ENCODE measurements around the gene RAPH1.

Gene RAPH1

GRCh38 chr2:203489531-203489930 is 45.6 kb downstream of the RAPH1 start:
- FAIRE-seq (no peak), DNase-seq (ENCODE audit: insufficient read length, low spot score) (no peak)

- DNase-seq (ENCODE audit: insufficient read length, low spot score) (peak; percentile 9), FAIRE-seq (peak; percentile 79)
Observed at GRCh38 chr2:203484266-203485112, 50.6 kb downstream of the RAPH1 start.

DNA sequence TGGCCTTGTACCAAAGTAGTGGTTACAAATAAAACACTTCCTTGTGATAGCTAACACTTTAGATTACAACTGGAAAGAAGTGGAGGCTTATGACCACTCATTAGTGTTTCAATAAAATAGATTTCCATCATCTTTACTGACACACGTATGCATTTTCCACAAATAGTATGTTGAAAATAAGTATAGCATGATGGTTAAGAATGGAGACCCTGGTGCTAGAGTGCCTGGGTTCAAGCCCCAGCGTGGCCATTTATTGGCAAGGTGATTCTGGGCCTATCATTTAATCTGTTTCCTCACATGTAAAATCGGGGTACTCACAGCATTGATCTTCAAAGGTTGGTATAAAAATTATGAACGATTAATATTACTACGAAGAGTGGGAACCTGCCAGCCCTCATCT is 54.5 kb downstream of the RAPH1 start:
- FAIRE-seq, result no peak

DNA sequence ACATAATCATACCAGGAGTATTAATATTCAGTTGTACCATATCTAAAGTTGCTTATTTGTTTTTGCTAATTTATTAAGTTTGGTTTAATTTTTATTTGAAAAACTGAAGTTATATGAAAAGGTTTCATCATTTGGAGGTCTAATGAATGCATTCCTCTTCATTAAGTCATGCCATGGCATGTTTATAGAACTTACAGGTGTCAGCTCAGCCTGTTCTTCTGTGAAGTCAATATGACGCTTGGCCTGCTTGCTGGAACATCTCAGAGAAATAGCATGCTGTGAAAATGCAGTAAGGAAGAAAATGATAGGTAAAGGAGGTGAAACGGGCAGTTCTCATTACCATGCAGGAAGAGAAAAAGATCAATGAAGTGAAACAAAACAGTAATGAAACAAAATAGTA is 58.2 kb downstream of the RAPH1 start:
- DNase-seq (ENCODE audit: insufficient read length, low spot score) (no peak), FAIRE-seq (no peak)

More for the DNA sequence above, 54.5 kb downstream of the RAPH1 start:
- no peak for DNase-seq (ENCODE audit: insufficient read length, low spot score)

- DNase-seq (ENCODE audit: insufficient read length, low spot score), result no peak
- no peak for FAIRE-seq
Observed at GRCh38 chr2:203471323-203471722, 63.8 kb downstream of the RAPH1 start.

DNA sequence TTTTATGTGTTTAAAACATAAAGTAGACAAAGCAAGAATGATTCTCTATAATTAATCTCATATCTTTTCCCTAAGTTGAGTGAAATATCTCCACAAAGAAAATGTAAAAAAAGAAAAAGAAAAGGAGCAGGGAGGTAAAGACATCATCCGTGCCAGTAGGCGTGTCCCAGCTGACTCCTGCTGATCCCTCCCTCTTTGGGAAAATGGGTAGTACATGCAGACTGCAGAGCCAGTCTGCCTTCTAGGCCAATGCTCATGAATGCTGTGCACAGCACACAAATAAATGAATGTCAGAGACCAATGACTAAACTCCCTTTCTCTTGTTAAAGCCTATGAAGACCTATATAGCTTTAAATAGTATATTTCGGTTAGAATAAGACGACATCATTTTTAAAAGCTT is 64.7 kb downstream of the RAPH1 start:
- DNase-seq (ENCODE audit: insufficient read length, low spot score) (no peak), FAIRE-seq (no peak)

DNA sequence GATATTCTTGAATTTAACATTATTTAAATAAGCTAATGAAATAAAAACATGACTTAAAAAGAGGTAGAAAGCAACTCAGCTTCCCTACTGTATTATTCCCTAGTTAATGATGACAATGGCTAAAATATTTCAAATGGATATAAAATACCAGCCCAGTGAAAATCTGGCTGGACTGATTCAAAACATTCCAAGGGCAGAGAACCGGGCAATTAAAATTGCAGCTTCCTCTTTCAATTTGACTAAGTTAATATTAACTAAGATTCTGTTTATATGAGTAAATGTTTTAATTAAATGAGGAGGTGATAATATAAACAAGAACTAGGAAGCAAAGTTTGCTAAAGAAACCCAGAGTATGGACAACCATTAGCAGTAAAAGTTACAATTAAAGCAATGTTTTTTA is 65.6 kb downstream of the RAPH1 start:
- DNase-seq (ENCODE audit: insufficient read length, low spot score), result no peak
- no peak for FAIRE-seq

- no peak for FAIRE-seq
- DNase-seq (ENCODE audit: insufficient read length, low spot score), result no peak
Observed at GRCh38 chr2:203463266-203463678, 71.8 kb downstream of the RAPH1 start.

- DNase-seq (ENCODE audit: insufficient read length, low spot score) (no peak), FAIRE-seq (no peak)
Observed at GRCh38 chr2:203462308-203462707, 72.8 kb downstream of the RAPH1 start.

DNA sequence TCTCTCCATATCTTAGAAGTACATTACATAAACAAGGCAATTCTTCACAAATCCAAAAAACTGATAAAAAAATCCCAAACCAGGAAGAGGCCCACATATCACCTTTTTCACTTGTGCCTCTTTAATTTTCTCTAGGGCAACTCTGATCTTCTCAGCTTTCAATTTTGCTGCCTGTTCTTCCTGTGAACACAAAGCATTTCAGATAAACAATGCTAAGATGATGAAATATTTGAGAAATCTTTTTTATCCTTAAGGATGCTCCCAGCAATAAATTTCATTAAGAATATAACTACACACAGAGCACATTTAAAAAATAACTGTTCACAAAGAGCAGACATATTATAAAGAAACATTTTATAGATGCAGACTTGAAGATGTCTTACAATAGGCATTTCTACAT is 73.4 kb downstream of the RAPH1 start:
- no peak for DNase-seq (ENCODE audit: insufficient read length, low spot score)
- no peak for FAIRE-seq

DNA sequence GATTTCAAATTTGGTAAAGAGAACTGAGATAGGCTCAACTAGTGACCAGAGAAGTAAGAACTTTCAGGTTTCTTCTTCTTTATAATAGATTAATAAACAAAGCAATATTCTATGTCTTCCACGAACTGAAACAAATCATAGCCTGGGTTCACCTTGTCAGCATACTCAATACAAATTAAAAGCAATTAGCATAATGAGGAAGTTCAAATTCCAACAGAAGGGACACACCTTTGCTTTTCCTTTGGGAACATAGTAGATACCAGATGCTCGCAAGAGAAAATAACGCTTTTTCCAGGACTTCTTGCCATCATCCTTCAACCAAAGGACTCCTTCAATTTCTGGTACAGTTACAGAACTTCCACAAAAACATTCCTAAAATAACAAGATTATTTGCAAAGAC is 79.9 kb downstream of the RAPH1 start:
- no peak for FAIRE-seq
- DNase-seq (ENCODE audit: insufficient read length, low spot score), result no peak

DNA sequence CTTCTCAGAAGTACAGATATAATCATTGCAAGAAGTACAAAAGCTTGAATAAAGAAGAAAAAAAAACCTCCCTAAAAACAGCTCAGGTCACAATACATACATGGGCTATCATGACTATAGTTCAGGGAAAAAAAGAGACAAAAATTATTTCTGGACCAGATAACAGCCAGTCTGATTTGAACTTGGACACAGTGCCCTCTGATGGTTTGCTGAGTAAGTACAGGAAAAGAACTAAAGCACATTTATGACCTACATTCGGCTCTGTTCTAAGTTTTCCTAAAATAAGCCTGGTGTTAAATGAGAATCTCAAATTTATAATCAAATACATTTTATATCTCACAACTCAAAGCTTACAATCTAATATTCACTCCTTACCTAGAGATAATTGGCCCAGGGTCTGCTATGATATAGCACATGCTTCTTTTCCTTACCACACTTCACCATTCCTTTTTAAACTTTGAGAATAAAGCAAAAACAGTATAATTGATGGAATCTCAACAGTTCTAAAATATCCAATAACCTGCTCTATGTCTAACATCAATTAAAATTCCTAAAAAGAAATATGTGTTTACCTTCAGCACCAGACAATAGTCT is 81.1 kb downstream of the RAPH1 start:
- FAIRE-seq (peak; percentile 94), DNase-seq (ENCODE audit: insufficient read length, low spot score) (peak; percentile 28)

DNA sequence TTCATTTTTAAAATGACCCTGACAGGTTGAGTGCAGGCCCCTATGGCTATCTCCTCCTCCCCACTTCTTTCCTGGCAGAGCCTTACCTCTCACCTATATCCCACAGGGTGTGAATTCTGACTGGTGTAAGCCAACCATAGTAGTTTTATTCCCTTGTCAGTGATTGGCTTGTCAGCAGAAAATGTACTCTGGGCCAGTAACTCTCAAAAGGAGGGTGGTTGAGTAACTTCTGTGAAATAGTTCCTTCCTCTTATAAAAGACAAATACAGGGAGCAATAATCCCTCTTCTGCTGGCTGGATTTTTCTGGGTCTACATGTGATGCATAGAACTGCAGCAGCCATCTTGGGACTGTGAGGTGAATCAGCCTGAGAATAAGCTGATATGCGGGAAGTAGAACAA is 83.4 kb downstream of the RAPH1 start:
- FAIRE-seq (no peak), DNase-seq (ENCODE audit: insufficient read length, low spot score) (no peak)

- FAIRE-seq (no peak), DNase-seq (ENCODE audit: insufficient read length, low spot score) (no peak)
Observed at GRCh38 chr2:203451011-203451410, 84.1 kb downstream of the RAPH1 start.

- no peak for DNase-seq (ENCODE audit: insufficient read length, low spot score)
- FAIRE-seq, result no peak
Observed at GRCh38 chr2:203450561-203450960, 84.5 kb downstream of the RAPH1 start.

GRCh38 chr2:203446780-203447179 is 88.3 kb downstream of the RAPH1 start:
- no peak for DNase-seq (ENCODE audit: insufficient read length, low spot score)
- no peak for FAIRE-seq

DNA sequence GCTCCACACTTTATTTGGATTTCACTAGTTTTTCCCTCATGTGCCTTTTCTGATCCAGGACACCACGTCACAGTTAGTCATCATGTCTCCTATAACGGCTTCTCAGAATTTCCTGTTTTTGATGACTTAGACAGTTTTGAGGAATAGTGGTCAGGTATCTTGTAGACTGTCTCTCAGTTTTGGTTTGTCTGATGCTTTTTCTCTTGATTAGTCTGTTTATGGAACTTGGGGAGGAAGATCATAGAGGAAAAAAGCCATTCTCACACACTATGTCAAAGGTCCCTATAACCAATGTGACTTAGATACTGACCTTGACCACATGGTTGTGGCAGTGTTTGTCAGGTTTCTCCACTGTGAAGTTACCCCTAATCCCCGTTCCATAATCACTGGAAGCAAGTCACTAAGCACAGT is 89.0 kb downstream of the RAPH1 start:
- FAIRE-seq (no peak), DNase-seq (ENCODE audit: insufficient read length, low spot score) (no peak)

DNA sequence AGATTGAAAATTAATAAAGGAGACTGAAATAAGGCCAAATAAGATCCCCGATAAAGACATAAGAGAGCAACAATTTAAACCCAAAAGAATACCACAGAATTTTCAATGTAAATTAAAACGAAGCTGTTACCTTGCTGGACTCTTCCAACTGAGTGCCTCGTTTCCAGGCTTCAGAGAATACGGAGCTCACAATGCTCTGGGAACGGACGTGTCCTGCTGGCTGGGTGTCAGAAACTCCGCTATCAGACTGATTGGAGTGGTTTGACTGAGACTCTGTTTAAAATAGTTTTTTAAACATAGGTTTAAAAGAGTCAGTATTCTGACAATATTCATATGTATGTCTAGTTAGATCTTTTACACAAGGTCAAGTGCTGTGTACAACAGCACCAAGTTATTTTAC is 90.4 kb downstream of the RAPH1 start:
- no peak for DNase-seq (ENCODE audit: insufficient read length, low spot score)
- no peak for FAIRE-seq

DNA sequence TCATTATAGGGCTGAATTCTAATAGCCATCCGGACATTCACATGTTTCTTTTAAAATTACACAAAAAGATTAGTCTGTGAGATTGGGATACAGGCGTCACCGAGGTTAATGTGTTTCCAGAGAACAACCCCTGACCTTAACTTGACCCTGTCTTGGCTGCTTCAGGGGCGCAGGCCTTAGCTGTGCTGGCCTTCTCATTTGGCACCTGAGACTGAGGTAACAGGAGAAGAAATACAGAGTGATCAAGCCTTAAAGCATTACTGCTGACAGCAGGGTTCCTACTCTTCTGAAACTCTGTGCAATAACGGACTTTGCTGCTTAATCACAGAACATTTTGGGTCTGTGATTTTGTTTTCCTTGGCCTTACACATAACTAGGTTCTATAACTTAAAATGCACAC is 92.6 kb downstream of the RAPH1 start:
- DNase-seq (ENCODE audit: insufficient read length, low spot score) (no peak), FAIRE-seq (peak; percentile 37)

DNA sequence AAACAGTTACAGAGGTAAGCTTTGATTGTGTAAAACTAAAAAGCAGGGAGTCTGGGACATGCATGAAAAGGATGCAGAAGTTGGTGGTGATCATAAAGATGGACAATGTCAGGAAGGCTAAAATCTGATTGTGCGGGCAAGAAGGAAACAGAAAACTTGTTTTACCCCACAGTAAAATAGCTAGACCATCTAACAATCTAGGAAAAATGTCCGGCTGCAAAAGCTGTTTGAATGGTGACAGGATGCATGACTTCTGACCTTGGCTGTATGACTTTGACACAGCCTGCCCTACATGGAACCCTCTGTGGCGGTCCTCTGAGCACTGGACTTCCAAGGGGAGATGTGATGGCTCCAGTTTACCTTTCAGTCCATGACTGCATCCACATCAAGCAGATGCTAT is 93.6 kb downstream of the RAPH1 start:
- DNase-seq (ENCODE audit: insufficient read length, low spot score) (no peak), FAIRE-seq (no peak)

DNA sequence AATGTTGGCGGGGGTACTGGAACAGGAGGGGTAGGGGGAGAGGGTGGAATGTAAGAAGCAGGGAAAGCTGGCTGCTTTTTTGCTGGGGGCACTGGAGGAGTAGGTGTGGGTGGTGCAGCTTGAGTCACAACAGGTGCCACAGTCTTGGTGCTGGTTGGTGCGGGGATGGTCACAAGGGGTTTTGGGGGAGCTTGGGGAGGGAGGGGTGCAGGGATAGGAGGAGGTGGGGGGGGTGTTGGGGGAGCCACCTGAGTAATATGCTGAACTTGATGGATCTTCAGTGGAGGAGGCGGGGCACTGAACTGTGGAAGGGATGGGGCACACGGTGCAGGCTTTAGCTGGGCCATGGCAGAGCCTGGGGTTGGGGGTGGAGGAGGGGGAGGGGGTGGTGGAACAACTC is 94.4 kb downstream of the RAPH1 start:
- FAIRE-seq (no peak), DNase-seq (ENCODE audit: insufficient read length, low spot score) (no peak)

GRCh38 chr2:203438528-203438927 is 96.6 kb downstream of the RAPH1 start:
- DNase-seq (ENCODE audit: insufficient read length, low spot score) (no peak), FAIRE-seq (no peak)
